Esophagus squamous epithelium (tissue), 4 donors: ENCODE data around the gene GNAI1.

ENCODE experiments used
- CTCF ChIP-seq, 6 experiments: fragments of 450-650 bp in 4 of 6; fragments of 200-600 bp in 2 of 6; sonication (generic) in 2 of 6; IDR thresholded peaks; one replicate each; pipeline ENCODE4 v1.5.1; 2016 to 2019; ENCODE audit warnings: antibody characterized with exemption in 6 of 6, mild to moderate bottlenecking in 4 of 6, moderate library complexity in 4 of 6
- POLR2A ChIP-seq, 4 donors: fragments of 450-650 bp; IDR thresholded peaks; one replicate each; pipeline ENCODE4 v1.6.1; 2017; ENCODE audit warnings: antibody characterized with exemption in 4 of 4, mild to moderate bottlenecking in 4 of 4, moderate library complexity in 3 of 4

- TF ChIP-seq CTCF (IDR thresholded peaks at IDR 0.05) (no peak), POLR2A (IDR thresholded peaks at IDR 0.05) (no peak)
Measured at GRCh38 chr7:80249619-80250295, 115.1 kb downstream of the GNAI1 start.
